ENCODE measurements around the gene ARRDC1. TPM values are rescaled to one million over a fixed set of nuclear protein-coding genes. Genes with fewer than 3 reads are reported as not detected.

Gene ARRDC1
- total and polyA plus RNA-seq, 2 experiments from 2014 or later = 73.9 to 82.9 TPM

DNA sequence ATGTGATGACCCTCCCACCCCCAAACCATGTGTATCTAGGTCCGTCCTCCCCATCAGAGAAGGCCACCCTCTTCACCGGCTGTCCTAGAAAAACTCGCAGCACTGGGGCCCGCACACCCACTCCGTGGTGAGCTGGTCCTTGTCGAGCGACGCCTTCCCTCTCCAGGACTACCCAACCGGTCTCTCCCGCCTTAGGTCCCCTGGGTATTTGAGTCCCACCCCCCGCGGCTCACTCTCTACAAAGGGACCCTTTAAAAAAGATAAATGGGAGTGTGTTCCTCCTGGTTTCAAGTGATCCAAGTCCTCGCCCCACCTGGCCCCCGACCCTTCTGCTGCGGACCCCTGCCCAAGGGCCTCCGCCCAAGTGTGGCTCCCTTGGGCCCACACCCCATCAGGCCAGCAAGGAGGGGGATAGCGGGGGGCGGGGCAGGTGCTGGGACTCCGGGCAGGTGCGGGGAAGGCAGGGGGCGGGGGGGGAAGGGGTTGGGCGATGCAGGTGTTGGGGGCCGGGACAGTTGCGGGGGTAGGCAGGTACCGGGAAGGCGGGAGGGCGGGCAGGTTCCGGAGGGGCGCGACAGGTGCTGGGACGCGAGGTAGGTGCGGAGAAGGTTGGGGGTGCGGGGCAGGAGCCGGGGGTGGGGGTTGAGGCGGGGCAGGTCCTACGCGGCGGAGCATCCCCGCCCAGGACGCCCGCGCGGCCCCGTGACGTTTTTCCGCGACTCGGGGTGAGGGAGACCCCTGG is 970 bp upstream of the ARRDC1 start:
- no peak overlapping the region for H3K27ac ChIP-seq
- TF ChIP-seq, protein P1, sequence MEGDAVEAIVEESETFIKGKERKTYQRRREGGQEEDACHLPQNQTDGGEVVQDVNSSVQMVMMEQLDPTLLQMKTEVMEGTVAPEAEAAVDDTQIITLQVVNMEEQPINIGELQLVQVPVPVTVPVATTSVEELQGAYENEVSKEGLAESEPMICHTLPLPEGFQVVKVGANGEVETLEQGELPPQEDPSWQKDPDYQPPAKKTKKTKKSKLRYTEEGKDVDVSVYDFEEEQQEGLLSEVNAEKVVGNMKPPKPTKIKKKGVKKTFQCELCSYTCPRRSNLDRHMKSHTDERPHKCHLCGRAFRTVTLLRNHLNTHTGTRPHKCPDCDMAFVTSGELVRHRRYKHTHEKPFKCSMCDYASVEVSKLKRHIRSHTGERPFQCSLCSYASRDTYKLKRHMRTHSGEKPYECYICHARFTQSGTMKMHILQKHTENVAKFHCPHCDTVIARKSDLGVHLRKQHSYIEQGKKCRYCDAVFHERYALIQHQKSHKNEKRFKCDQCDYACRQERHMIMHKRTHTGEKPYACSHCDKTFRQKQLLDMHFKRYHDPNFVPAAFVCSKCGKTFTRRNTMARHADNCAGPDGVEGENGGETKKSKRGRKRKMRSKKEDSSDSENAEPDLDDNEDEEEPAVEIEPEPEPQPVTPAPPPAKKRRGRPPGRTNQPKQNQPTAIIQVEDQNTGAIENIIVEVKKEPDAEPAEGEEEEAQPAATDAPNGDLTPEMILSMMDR (IDR thresholded peaks at IDR 0.05; ENCODE audit: low read depth, low read length) = no peak
- H3K4me1 ChIP-seq (ENCODE audit: low read depth) = peaks cover 18% of the 10 kb centered on the region
- no peaks in the 10 kb centered on the region for H3K27me3 ChIP-seq
- peak overlapping the region; percentile 60 for H3K4me3 ChIP-seq
- DNase-seq (ENCODE audit: low read depth in 1 of 2, low spot score in 1 of 2) = peak in 1 of 2 donors; percentile 39
- H3K9me3 ChIP-seq (ENCODE audit: low read depth) = no peaks in the 10 kb centered on the region
- no peaks in the 10 kb centered on the region for H3K36me3 ChIP-seq

GRCh38 chr9:137606005-137606621 is 627 bp downstream of the ARRDC1 start:
- peak in 1 of 2 donors; percentile 60 for DNase-seq (ENCODE audit: low read depth in 1 of 2, low spot score in 1 of 2)
- no peaks in the 10 kb centered on the region for H3K9me3 ChIP-seq (ENCODE audit: low read depth)
- TF ChIP-seq, protein P1 (IDR thresholded peaks at IDR 0.05; ENCODE audit: low read depth, low read length) = no peak
- H3K4me3 ChIP-seq = peak overlapping the region; percentile 43
- H3K27me3 ChIP-seq = no peaks in the 10 kb centered on the region
- H3K4me1 ChIP-seq (ENCODE audit: low read depth) = peaks cover 18% of the 10 kb centered on the region
- no peaks in the 10 kb centered on the region for H3K36me3 ChIP-seq
- H3K27ac ChIP-seq = peak overlapping the region; percentile 78

DNA sequence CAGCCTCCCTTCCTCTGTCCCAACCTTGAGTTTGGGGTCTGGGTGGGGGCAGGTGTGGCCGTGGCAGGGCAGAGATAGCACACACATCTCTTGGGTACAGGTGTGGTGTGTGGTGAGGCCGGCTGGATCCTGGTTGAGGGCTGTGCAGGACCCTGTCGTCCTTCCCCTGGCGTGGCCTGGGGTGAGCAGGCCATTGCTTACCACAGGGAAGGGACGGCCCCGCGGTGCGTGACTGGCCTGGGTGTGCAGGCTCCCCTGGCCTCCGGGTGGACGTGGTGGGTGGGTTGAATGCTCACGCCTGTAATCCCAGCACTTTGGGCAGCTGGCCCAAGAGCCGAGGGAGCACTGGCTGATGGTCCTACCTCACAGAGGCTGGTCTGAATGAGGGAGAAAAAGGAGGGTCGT is 1.2 kb downstream of the ARRDC1 start:
- H3K27me3 ChIP-seq = no peaks in the 10 kb centered on the region
- peak overlapping the region; percentile 43 for H3K4me3 ChIP-seq
- DNase-seq (ENCODE audit: low read depth in 1 of 2, low spot score in 1 of 2) = no peak
- H3K27ac ChIP-seq = no peak overlapping the region
- no peaks in the 10 kb centered on the region for H3K9me3 ChIP-seq (ENCODE audit: low read depth)
- H3K36me3 ChIP-seq = no peaks in the 10 kb centered on the region
- TF ChIP-seq, protein P1 (IDR thresholded peaks at IDR 0.05; ENCODE audit: low read depth, low read length) = no peak
- peaks cover 18% of the 10 kb centered on the region for H3K4me1 ChIP-seq (ENCODE audit: low read depth)

DNA sequence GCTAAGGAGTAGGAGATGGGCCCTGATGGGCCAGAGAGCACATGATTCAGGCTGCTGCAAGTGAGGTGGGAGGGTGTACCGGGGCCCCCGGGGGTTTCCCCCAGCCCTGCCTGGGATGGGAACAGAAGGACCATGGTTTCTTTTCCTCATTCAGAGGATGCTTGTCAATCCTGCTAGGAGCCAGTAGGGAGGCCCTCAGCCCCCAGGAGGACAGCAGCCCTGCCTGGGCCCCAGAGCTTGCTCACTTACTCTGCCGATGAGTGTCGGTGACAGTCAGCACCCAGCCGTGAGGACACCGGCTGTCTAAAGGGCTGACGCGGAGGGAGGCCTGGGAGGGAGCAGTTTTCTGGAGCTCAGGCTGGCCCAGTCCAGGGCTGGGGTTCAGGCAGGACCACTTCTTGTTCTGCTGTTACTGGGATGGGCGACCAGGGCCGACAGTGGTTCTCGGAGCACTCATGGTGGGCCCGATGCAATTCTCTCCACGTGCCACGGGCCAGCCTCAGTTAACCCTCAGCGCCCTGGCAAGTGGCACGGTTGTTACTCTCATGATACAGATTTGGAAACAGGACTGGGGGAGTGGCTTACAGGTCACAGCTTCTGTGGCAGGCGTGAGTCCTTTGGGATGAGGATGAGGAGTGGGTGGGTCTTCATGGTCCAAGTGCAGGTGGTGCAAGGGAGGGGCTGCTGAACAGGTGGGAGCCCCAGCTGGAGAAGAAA is 1.8 kb downstream of the ARRDC1 start:
- DNase-seq (ENCODE audit: low read depth in 1 of 2, low spot score in 1 of 2) = peak in 1 of 2 donors; percentile 74
- H3K27ac ChIP-seq = peak overlapping the region; percentile 50
- H3K27me3 ChIP-seq = no peaks in the 10 kb centered on the region
- H3K4me3 ChIP-seq = no peak overlapping the region
- no peaks in the 10 kb centered on the region for H3K36me3 ChIP-seq
- no peaks in the 10 kb centered on the region for H3K9me3 ChIP-seq (ENCODE audit: low read depth)
- TF ChIP-seq, protein P1 (IDR thresholded peaks at IDR 0.05; ENCODE audit: low read depth, low read length) = no peak
- peaks cover 18% of the 10 kb centered on the region for H3K4me1 ChIP-seq (ENCODE audit: low read depth)

GRCh38 chr9:137610944-137611343 is 5.5 kb downstream of the ARRDC1 start:
- H3K27me3 ChIP-seq = no peaks in the 10 kb centered on the region
- H3K27ac ChIP-seq = no peak overlapping the region
- no peaks in the 10 kb centered on the region for H3K9me3 ChIP-seq (ENCODE audit: low read depth)
- H3K4me3 ChIP-seq = no peak overlapping the region
- H3K4me1 ChIP-seq (ENCODE audit: low read depth) = peaks cover 18% of the 10 kb centered on the region
- TF ChIP-seq, protein P1 (IDR thresholded peaks at IDR 0.05; ENCODE audit: low read depth, low read length) = no peak
- H3K36me3 ChIP-seq = peaks cover 7% of the 10 kb centered on the region
- no peak for DNase-seq (ENCODE audit: low read depth in 1 of 2, low spot score in 1 of 2)

Data from cardiac muscle cell (in vitro differentiated cells and primary cell).